ENCODE data around the gene DNAJC17. TPM values are rescaled to one million over a fixed set of nuclear protein-coding genes. Genes with fewer than 3 reads are reported as not detected.

The DNAJC17 gene
- polyA plus RNA-seq, 1 experiment: 25.8 TPM

DNA sequence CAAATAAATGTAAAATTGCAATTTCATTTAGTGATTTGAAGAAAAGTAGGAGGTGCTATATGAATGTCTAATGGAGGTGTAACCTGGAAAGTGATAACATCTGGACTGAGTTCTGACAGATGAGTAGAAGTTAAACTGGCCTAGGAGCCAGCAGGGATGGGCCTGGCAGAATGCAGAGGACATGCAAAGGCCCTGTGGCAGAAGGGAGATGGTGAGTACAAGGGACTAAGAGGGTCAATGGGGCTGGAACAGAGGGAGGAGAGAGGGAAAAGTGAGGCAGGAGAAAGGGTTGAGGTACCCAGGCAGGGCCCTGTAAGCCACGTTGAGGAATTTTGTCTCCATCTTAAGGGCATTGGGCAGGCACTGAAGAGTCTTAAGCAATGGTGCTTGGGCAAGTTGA, 24.6 kb upstream of the DNAJC17 start:
- CTCF ChIA-PET: no interaction called here
- Histone ChIP-seq H3K4me3 (ENCODE audit: low read depth, low read length) (no peak overlapping the region), H3K9me3 (ENCODE audit: control insufficient read depth, insufficient read depth, low read length) (no peaks in the 10 kb centered on the region), H3K27ac (ENCODE audit: low read depth, low read length) (no peak overlapping the region), H3K27me3 (ENCODE audit: control insufficient read depth, insufficient read depth, low read length) (peaks cover 9% of the 10 kb centered on the region)
- POLR2A ChIA-PET: no interaction called here
- TF ChIP-seq, protein P1, sequence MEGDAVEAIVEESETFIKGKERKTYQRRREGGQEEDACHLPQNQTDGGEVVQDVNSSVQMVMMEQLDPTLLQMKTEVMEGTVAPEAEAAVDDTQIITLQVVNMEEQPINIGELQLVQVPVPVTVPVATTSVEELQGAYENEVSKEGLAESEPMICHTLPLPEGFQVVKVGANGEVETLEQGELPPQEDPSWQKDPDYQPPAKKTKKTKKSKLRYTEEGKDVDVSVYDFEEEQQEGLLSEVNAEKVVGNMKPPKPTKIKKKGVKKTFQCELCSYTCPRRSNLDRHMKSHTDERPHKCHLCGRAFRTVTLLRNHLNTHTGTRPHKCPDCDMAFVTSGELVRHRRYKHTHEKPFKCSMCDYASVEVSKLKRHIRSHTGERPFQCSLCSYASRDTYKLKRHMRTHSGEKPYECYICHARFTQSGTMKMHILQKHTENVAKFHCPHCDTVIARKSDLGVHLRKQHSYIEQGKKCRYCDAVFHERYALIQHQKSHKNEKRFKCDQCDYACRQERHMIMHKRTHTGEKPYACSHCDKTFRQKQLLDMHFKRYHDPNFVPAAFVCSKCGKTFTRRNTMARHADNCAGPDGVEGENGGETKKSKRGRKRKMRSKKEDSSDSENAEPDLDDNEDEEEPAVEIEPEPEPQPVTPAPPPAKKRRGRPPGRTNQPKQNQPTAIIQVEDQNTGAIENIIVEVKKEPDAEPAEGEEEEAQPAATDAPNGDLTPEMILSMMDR (IDR thresholded peaks at IDR 0.05; ENCODE audit: low read depth, low read length): no peak
- no peak for DNase-seq (ENCODE audit: low read depth, low spot score)

GRCh38 chr15:40830884-40831283, 23.6 kb upstream of the DNAJC17 start:
- H3K4me3 ChIP-seq (ENCODE audit: low read depth, low read length): no peak overlapping the region
- no peak for DNase-seq (ENCODE audit: low read depth, low spot score)
- ChIA-PET CTCF (interaction anchor here (2.2 kb wide), 1 partner anchor 27 kb away, joined by 9 read pairs; no protein-coding TSS in a partner anchor), POLR2A (no interaction called here)
- H3K27ac ChIP-seq (ENCODE audit: low read depth, low read length): no peak overlapping the region
- no peaks in the 10 kb centered on the region for H3K9me3 ChIP-seq (ENCODE audit: control insufficient read depth, insufficient read depth, low read length)
- peaks cover 9% of the 10 kb centered on the region for H3K27me3 ChIP-seq (ENCODE audit: control insufficient read depth, insufficient read depth, low read length)
- TF ChIP-seq, protein P1 (IDR thresholded peaks at IDR 0.05; ENCODE audit: low read depth, low read length): no peak

GRCh38 chr15:40829115-40829514, 21.8 kb upstream of the DNAJC17 start:
- CTCF ChIA-PET: interaction anchor here (1.8 kb wide), 1 partner anchor 29 kb away, joined by 6 read pairs; no protein-coding TSS in a partner anchor
- TF ChIP-seq, protein P1 (IDR thresholded peaks at IDR 0.05; ENCODE audit: low read depth, low read length): no peak
- H3K27me3 ChIP-seq (ENCODE audit: control insufficient read depth, insufficient read depth, low read length): peaks cover 9% of the 10 kb centered on the region
- POLR2A ChIA-PET: interaction anchor here (0.7 kb wide), 1 partner anchor 1124 kb away, joined by 5 read pairs; no protein-coding TSS in a partner anchor
- DNase-seq (ENCODE audit: low read depth, low spot score): no peak
- no peak overlapping the region for H3K27ac ChIP-seq (ENCODE audit: low read depth, low read length)
- no peak overlapping the region for H3K4me3 ChIP-seq (ENCODE audit: low read depth, low read length)
- H3K9me3 ChIP-seq (ENCODE audit: control insufficient read depth, insufficient read depth, low read length): no peaks in the 10 kb centered on the region

GRCh38 chr15:40828447-40829036, 21.3 kb upstream of the DNAJC17 start, which contains the start of gene PPP1R14D:
Gene PPP1R14D, minus strand, starts transcription at chr15:40828708. Its CDS starts 67 bp downstream, at chr15:40828641.
- DNase-seq (ENCODE audit: low read depth, low spot score): no peak
- H3K4me3 ChIP-seq (ENCODE audit: low read depth, low read length): no peak within 1 kb of the TSS
- ChIA-PET CTCF (interaction anchor here (1.8 kb wide), 1 partner anchor 29 kb away, joined by 6 read pairs; no protein-coding TSS in a partner anchor), POLR2A (no interaction called here)
- no peaks in the 10 kb centered on the region for H3K9me3 ChIP-seq (ENCODE audit: control insufficient read depth, insufficient read depth, low read length)
- no peak within 1 kb of the TSS for H3K27ac ChIP-seq (ENCODE audit: low read depth, low read length)
- TF ChIP-seq, protein P1 (IDR thresholded peaks at IDR 0.05; ENCODE audit: low read depth, low read length): no peak
- H3K27me3 ChIP-seq (ENCODE audit: control insufficient read depth, insufficient read depth, low read length): peaks cover 9% of the 10 kb centered on the region

GRCh38 chr15:40826423-40827075, 19.3 kb upstream of the DNAJC17 start:
- TF ChIP-seq, protein P1 (IDR thresholded peaks at IDR 0.05; ENCODE audit: low read depth, low read length): no peak
- DNase-seq (ENCODE audit: low read depth, low spot score): no peak
- H3K4me3 ChIP-seq (ENCODE audit: low read depth, low read length): no peak overlapping the region
- H3K9me3 ChIP-seq (ENCODE audit: control insufficient read depth, insufficient read depth, low read length): no peaks in the 10 kb centered on the region
- no peak overlapping the region for H3K27ac ChIP-seq (ENCODE audit: low read depth, low read length)
- peaks cover 9% of the 10 kb centered on the region for H3K27me3 ChIP-seq (ENCODE audit: control insufficient read depth, insufficient read depth, low read length)
- ChIA-PET CTCF (no interaction called here), POLR2A (no interaction called here)
